Fibroblast of villous mesenchyme (primary cell): ENCODE measurements around the gene CYP2J2. TPM values are rescaled to one million over a fixed set of nuclear protein-coding genes. Genes with fewer than 3 reads are reported as not detected.
"Not testable (repeated sequence)": the region's sequence is repeated elsewhere in the genome, so short reads cannot be mapped to it uniquely, and the experiment has no call there.

ENCODE experiments used
- DNase-seq: peaks from one replicate; pipeline ENCODE4 v3.0.0-alpha.2; 2010; ENCODE audit warnings: low read depth
- H3K4me3 ChIP-seq: 2 replicates; pipeline ENCODE4 v1.5.1; 2011; ENCODE audit warnings: low read depth, mild to moderate bottlenecking, low read length
- total RNA-seq: library from RNA; depleted of rRNA; stranded (reverse); fragments of >200 nt; gene quantifications from 2 replicates; pipeline ENCODE4 v1.2.3, GENCODE V29; 2012
- TF ChIP-seq, protein P1 (sequence below): IDR thresholded peaks from 2 replicates; pipeline ENCODE4 v1.5.1; 2012; ENCODE audit warnings: low read depth, mild to moderate bottlenecking, low read length; ENCODE audit not compliant: insufficient read depth

CYP2J2 gene, protein sequence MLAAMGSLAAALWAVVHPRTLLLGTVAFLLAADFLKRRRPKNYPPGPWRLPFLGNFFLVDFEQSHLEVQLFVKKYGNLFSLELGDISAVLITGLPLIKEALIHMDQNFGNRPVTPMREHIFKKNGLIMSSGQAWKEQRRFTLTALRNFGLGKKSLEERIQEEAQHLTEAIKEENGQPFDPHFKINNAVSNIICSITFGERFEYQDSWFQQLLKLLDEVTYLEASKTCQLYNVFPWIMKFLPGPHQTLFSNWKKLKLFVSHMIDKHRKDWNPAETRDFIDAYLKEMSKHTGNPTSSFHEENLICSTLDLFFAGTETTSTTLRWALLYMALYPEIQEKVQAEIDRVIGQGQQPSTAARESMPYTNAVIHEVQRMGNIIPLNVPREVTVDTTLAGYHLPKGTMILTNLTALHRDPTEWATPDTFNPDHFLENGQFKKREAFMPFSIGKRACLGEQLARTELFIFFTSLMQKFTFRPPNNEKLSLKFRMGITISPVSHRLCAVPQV
- total RNA-seq = under 0.01 TPM in 1 of 2 replicates, not detected in the other

DNA sequence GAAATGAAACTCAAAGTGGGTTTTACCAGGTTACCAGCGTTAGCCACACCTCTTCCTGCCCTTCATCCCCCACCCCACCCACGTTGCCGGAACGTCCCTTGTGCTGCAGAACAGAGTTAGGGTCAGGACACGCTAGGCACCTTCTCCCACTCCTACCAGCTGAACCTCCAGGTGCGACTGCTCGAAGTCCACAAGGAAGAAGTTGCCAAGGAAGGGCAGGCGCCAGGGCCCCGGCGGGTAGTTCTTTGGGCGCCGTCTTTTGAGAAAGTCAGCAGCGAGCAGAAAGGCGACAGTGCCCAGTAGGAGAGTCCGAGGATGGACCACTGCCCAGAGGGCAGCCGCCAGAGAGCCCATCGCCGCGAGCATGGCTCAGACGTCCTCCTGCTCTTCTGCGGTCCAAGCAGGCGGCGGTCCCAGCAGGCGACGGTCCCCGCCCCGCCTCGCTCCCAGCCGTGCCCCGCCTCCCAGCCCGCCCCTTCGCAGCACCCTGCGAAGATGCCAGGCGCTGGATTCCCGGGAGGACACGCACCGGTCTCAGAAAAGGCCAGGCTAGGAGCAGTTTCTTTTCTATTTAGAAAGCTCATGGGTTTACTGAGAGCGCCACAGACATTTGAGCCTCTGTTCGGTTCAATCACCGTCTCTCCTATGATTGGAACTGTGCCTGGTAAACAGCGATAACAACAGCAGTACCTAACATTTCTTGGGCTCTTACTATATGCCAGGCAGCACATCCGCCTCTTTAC lies at the start of gene CYP2J2:
Gene CYP2J2, minus strand, starts transcription at position 393 of the 743 bp plus-strand sequence. Its CDS starts 27 bp downstream, at position 366.
- H3K4me3 ChIP-seq = peak within 1 kb of the TSS; percentile 45
- TF ChIP-seq, protein P1, sequence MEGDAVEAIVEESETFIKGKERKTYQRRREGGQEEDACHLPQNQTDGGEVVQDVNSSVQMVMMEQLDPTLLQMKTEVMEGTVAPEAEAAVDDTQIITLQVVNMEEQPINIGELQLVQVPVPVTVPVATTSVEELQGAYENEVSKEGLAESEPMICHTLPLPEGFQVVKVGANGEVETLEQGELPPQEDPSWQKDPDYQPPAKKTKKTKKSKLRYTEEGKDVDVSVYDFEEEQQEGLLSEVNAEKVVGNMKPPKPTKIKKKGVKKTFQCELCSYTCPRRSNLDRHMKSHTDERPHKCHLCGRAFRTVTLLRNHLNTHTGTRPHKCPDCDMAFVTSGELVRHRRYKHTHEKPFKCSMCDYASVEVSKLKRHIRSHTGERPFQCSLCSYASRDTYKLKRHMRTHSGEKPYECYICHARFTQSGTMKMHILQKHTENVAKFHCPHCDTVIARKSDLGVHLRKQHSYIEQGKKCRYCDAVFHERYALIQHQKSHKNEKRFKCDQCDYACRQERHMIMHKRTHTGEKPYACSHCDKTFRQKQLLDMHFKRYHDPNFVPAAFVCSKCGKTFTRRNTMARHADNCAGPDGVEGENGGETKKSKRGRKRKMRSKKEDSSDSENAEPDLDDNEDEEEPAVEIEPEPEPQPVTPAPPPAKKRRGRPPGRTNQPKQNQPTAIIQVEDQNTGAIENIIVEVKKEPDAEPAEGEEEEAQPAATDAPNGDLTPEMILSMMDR = no peak
- DNase-seq = peak; percentile 7

DNA sequence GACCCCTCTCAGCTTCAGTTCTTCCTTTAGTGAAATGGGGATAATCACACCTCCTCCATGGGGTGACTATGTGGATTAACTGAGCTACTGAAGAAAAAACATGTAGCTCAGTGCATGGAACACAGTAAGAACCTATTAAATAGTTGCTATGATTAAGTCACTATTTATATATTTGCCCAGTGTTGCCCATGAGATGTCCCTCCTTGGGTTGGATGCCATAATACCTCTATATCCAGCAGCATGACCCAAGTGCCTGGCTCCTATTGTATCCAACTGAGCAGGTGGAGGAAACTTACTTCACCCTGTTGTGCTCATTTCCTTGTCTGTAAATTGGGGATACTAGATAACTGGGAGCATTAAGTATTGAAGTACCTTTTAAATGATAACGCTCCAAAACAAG lies 47.1 kb upstream of the CYP2J2 start:
- DNase-seq = no peak
- H3K4me3 ChIP-seq = no peak overlapping the region
- TF ChIP-seq, protein P1 = no peak

DNA sequence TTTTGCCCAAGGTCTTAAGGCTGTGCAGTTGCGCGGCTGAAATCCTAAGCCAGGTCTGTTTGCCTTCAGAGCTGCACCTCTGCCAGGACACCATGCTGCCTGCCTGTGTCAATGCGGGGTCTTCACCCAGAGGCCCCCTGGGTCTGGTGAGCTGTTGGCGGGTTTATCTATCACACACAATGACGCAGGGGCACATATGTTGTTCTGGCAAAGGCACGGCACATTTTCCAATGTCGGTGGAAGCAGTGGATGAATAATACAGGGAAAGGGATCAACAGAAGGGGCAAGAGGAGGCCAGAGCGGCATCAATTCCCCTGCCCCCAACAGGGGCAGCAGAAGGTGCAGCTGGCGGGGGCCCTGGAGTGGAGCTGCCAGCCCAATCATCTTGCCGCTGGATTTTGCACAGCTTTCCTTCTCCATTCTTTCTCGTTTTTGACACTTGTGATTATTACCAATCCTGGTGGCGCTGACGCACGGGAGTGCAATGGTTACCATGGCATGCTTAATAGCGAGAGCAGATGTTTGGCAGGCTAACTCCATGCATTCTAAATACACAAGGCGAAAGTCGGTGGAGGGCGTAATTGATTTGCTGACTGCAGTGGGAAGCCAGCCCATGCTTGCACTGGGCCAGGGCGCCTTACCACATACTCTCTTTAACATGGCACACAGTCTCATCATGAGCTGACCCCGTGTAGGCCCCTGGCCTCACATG lies 45.8 kb upstream of the CYP2J2 start:
- TF ChIP-seq, protein P1 = no peak
- no peak overlapping the region for H3K4me3 ChIP-seq
- no peak for DNase-seq

DNA sequence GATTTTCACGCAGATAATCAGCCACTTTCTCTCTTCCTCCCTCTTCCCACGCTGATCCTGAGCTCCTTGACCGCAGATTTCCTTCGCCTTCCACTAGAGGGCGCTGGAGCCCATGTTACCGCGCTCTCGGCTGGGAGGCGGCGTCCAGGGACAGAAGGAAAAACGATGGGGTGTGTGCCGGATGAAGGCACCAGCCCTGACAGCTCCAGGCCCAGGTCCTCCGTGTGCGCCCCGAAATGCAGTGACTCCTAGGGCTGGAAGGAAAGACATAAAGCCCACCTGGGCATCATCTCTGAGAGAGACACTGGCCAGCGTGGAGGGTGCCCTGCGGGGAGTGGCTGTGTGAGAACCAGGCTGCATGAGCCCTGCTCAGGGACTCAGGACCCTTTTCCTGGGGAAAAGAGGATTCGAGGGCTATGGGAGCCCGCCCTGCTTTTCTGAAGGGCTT lies 44.9 kb upstream of the CYP2J2 start:
- H3K4me3 ChIP-seq = no peak overlapping the region
- TF ChIP-seq, protein P1 = peak; percentile 96
- peak; percentile 62 for DNase-seq

DNA sequence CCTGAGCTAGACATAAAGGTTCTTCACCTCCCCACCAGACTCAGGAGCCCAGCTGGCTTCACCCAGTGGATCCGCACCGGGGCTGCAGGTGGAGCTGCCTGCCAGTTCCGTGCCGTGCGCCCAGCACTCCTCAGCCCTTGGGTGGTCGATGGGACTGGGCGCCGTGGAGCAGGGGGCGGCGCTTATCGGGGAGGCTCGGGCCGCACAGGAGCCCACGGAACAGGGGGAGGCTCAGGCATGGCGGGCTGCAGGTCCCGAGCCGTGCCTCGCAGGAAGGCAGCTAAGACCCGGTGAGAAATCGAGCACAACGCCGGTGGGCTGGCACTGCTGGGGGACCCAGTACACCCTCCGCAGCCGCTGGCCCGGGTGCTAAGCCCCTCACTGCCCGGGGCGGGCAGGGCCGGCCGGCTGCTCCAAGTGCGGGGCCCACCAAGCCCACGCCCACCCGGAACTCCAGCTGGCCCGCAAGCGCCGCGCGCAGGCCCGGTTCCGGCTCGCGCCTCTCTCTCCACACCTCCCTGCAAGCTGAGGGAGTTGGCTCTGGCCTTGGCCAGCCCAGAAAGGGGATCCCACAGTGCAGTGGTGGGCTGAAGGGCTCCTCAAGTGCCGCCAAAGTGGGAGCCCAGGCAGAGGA lies 43.1 kb upstream of the CYP2J2 start:
- H3K4me3 ChIP-seq, DNase-seq: not testable (repeated sequence)

DNA sequence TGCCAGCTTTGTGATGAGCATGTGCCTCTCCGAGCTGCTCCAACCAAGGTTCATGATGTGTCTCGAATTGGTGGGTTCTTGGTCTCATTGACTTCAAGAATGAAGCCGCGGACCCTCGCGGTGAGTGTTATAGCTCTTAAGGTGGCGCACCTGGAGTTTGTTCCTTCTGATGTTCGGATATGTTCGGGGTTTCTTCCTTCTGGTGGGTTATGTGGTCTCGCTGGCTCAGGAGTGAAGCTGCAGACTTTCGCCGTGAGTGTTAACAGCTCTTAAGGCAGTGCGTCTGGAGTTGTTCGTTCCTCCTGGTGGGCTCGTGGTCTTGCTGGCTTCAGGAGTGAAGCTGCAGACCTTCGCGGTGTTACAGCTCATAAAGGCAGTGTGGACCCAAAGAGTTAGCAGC lies 42.2 kb upstream of the CYP2J2 start:
- H3K4me3 ChIP-seq, DNase-seq: not testable (repeated sequence)

DNA sequence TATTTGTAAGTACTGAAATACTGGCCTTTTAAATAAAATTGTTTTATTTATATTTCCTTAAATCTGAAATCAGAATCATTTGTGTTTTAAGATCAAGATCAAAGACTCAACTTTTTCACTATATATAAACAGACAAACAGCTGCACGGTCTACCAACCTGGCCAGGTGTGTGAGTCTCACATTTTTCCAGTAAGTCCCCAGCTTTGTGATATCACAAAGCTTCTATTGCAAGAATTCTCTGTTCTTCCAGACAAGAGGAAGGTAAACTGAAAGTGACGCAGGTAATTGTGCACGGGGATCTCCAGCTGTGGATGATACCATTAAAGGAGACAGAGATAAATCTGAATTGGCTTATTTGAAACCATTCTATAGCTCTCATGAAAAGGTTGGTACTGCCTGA lies 41.2 kb upstream of the CYP2J2 start:
- TF ChIP-seq, protein P1 = no peak
- no peak overlapping the region for H3K4me3 ChIP-seq
- no peak for DNase-seq
